HEK293 (cell line): ENCODE measurements around the gene PARD6G.

ENCODE experiments used
- CTCF ChIP-seq: fragments of 450-650 bp; formaldehyde crosslinking; IDR thresholded peaks from 2 replicates; pipeline ENCODE4 v1.5.1; 2016; ENCODE audit warnings: missing biosample characterization, missing genetic modification characterization
- KLF7 ChIP-seq: fragments of 450-650 bp; formaldehyde crosslinking; IDR thresholded peaks from 2 replicates; pipeline ENCODE4 v1.5.1; 2016; ENCODE audit warnings: missing biosample characterization, missing genetic modification characterization, borderline replicate concordance
- RBAK ChIP-seq: fragments of 450-650 bp; formaldehyde crosslinking; IDR thresholded peaks from 2 replicates; pipeline ENCODE4 v1.5.1; 2016; ENCODE audit warnings: missing biosample characterization, missing genetic modification characterization
- TCF7L2 ChIP-seq: IDR thresholded peaks from 2 replicates; pipeline ENCODE4 v1.6.1; 2011; ENCODE audit warnings: low read depth, mild to moderate bottlenecking, inconsistent platforms, low read length, moderate library complexity, borderline replicate concordance
- YY1 ChIP-seq: fragments of 450-650 bp; formaldehyde crosslinking; IDR thresholded peaks from 2 replicates; pipeline ENCODE4 v1.5.1; 2018; ENCODE audit warnings: missing biosample characterization, missing genetic modification characterization
- ZNF133 ChIP-seq: fragments of 450-650 bp; formaldehyde crosslinking; IDR thresholded peaks from 2 replicates; pipeline ENCODE4 v1.5.1; 2016; ENCODE audit warnings: missing biosample characterization, missing genetic modification characterization
- ZNF24 ChIP-seq: fragments of 450-650 bp; formaldehyde crosslinking; IDR thresholded peaks from 2 replicates; pipeline ENCODE4 v1.5.1; 2016; ENCODE audit warnings: missing biosample characterization, missing genetic modification characterization
- ZNF274 ChIP-seq, 2 experiments: fragments of 200-500 bp in 1 of 2; fragments of 450-650 bp in 1 of 2; sonication (Bioruptor generic) in 1 of 2; formaldehyde crosslinking in 1 of 2; IDR thresholded peaks; 2 replicates each; pipeline versions ENCODE4 v1.5.1 to v1.6.1; 2014 to 2016; ENCODE audit warnings: borderline replicate concordance in 1 of 2, inconsistent platforms in 1 of 2, low read length in 1 of 2, missing biosample characterization in 1 of 2, missing genetic modification characterization in 1 of 2
- ZNF488 ChIP-seq: fragments of 450-650 bp; formaldehyde crosslinking; IDR thresholded peaks from 2 replicates; pipeline ENCODE4 v1.5.1; 2016; ENCODE audit warnings: missing biosample characterization, missing genetic modification characterization
- ZNF768 ChIP-seq: fragments of 450-650 bp; formaldehyde crosslinking; IDR thresholded peaks from 2 replicates; pipeline ENCODE4 v1.5.1; 2018; ENCODE audit warnings: missing biosample characterization, mild to moderate bottlenecking, missing genetic modification characterization
- ZSCAN23 ChIP-seq: fragments of 450-650 bp; formaldehyde crosslinking; IDR thresholded peaks from 2 replicates; pipeline ENCODE4 v1.5.1; 2016; ENCODE audit warnings: missing biosample characterization, missing genetic modification characterization
- ZSCAN30 ChIP-seq: fragments of 450-650 bp; IDR thresholded peaks from 2 replicates; pipeline ENCODE4 v1.5.1; 2018; ENCODE audit warnings: missing biosample characterization, mild to moderate bottlenecking, missing genetic modification characterization, moderate library complexity

GRCh38 chr18:80161781-80162417, 85.4 kb downstream of the PARD6G start:
- TF ChIP-seq TCF7L2 (no peak), ZSCAN30 (tag by site-specific recombination) (no peak), KLF7 (tag by site-specific recombination) (no peak), CTCF (tag by site-specific recombination) (no peak), ZNF488 (no peak), YY1 (tag by site-specific recombination) (no peak), ZNF24 (tag by site-specific recombination) (no peak), ZNF274 (IDR thresholded peaks at IDR 0.05; ENCODE audit: low read length) (no peak), ZNF274 (tag by site-specific recombination; IDR thresholded peaks at IDR 0.05; ENCODE audit: borderline replicate concordance) (no peak), ZSCAN23 (tag by site-specific recombination) (no peak), RBAK (tag by site-specific recombination) (no peak), ZNF133 (tag by site-specific recombination) (no peak), ZNF768 (tag by site-specific recombination) (no peak)
